Peyer's patch (tissue), 4 donors: Measurements from ENCODE around the gene OLIG1. TPM values are rescaled to one million over a fixed set of nuclear protein-coding genes. Genes with fewer than 3 reads are reported as not detected.
A peak's percentile ranks its signal among the peaks of the same experiment; 100 is the strongest.

Experiments
- DNase-seq, 3 donors: peaks; one replicate each; pipeline ENCODE4 v3.0.0-alpha.2; 2017 to 2019
- H3K27ac ChIP-seq, 4 donors: fragments of 200-600 bp; sonication (generic); one replicate each; pipeline ENCODE4 v1.5.1; 2016 to 2019
- H3K27me3 ChIP-seq, 2 donors: fragments of 200-600 bp; sonication (generic); one replicate each; pipeline ENCODE4 v1.5.1; 2019
- H3K36me3 ChIP-seq, 3 donors: fragments of 200-600 bp; sonication (generic); one replicate each; pipeline ENCODE4 v1.5.1; 2016 to 2019
- H3K4me1 ChIP-seq, 4 donors: fragments of 200-600 bp; sonication (generic); one replicate each; pipeline ENCODE4 v1.5.1; 2016 to 2019
- H3K4me3 ChIP-seq, 4 donors: fragments of 200-600 bp; sonication (generic); 1 replicate in 3 of 4; 2 replicates in 1 of 4; pipeline ENCODE4 v1.5.1; 2016 to 2019; ENCODE audit warnings: mild to moderate bottlenecking in 1 of 4
- H3K9me3 ChIP-seq, 4 donors: fragments of 200-600 bp; sonication (generic); one replicate each; pipeline ENCODE4 v1.5.1; 2016 to 2019; ENCODE audit warnings: mild to moderate bottlenecking in 1 of 4
- CTCF ChIP-seq, 6 experiments: fragments of 450-650 bp in 4 of 6; fragments of 200-600 bp in 2 of 6; sonication (generic) in 1 of 6; IDR thresholded peaks; one replicate each; pipeline ENCODE4 v1.5.1; 2017 to 2019; ENCODE audit warnings: antibody characterized with exemption in 6 of 6, mild to moderate bottlenecking in 3 of 6, moderate library complexity in 1 of 6
- POLR2A ChIP-seq, 2 donors: fragments of 450-650 bp; IDR thresholded peaks; one replicate each; pipeline ENCODE4 v1.5.1; 2017; ENCODE audit warnings: antibody characterized with exemption in 2 of 2, mild to moderate bottlenecking in 2 of 2, moderate library complexity in 2 of 2
- total RNA-seq, 4 donors: library from RNA; depleted of rRNA; stranded (reverse); fragments of >200 nt; gene quantifications; one replicate each; pipeline ENCODE4 v1.1.0, GENCODE V29; 2016

OLIG1 gene
- total RNA-seq, 4 donors from 2014 or later: not detected

DNA sequence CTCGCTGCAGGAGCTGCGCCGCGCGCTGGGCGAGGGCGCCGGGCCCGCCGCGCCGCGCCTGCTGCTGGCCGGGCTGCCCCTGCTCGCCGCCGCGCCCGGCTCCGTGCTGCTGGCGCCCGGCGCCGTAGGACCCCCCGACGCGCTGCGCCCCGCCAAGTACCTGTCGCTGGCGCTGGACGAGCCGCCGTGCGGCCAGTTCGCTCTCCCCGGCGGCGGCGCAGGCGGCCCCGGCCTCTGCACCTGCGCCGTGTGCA lies 730 bp downstream of the OLIG1 start:
- no peak overlapping the region for H3K27ac ChIP-seq
- H3K36me3 ChIP-seq: no peaks in the 10 kb centered on the region
- peak overlapping the region in 3 of 4 donors; percentile 30 to 47 (median 35) for H3K4me3 ChIP-seq
- peaks cover 0 to 32% of the 10 kb centered on the region in 2 donors for H3K27me3 ChIP-seq
- peaks cover 0 to 11% (median 3%) of the 10 kb centered on the region in 4 donors for H3K9me3 ChIP-seq
- peaks cover 0 to 25% (median 6%) of the 10 kb centered on the region in 4 donors for H3K4me1 ChIP-seq
- TF ChIP-seq CTCF (IDR thresholded peaks at IDR 0.05) (no peak), POLR2A (IDR thresholded peaks at IDR 0.05) (no peak)
- DNase-seq: no peak

DNA sequence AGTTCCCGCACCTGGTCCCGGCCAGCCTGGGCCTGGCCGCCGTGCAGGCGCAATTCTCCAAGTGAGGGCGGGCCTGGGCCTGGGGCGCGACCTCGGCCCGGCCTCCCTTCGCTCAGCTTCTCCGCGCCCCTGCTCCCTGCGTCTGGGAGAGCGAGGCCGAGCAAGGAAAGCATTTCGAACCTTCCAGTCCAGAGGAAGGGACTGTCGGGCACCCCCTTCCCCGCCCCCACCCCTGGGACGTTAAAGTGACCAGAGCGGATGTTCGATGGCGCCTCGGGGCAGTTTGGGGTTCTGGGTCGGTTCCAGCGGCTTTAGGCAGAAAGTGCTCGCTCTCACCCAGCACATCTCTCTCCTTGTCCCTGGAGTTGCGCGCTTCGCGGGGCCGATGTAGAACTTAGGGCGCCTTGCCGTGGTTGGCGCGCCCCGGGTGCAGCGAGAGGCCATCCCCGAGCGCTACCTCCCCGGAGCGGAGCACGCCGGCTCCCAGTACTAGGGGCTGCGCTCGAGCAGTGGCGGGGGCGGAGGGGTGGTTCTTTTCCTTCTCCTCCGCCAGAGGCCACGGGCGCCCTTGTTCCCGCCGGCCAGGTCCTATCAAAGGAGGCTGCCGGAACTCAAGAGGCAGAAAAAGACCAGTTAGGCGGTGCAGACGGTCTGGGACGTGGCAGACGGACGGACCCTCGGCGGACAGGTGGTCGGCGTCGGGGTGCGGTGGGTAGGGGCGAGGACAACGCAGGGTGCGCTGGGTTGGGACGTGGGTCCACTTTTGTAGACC lies 1.2 kb downstream of the OLIG1 start:
- H3K9me3 ChIP-seq: peaks cover 0 to 11% (median 3%) of the 10 kb centered on the region in 4 donors
- peaks cover 0 to 32% of the 10 kb centered on the region in 2 donors for H3K27me3 ChIP-seq
- H3K4me1 ChIP-seq: peaks cover 0 to 25% (median 6%) of the 10 kb centered on the region in 4 donors
- no peak for TF ChIP-seq CTCF (IDR thresholded peaks at IDR 0.05)
- TF ChIP-seq POLR2A (IDR thresholded peaks at IDR 0.05): no peak
- H3K4me3 ChIP-seq: peak overlapping the region in 3 of 4 donors; percentile 30 to 47 (median 35)
- DNase-seq: no peak
- H3K36me3 ChIP-seq: no peaks in the 10 kb centered on the region
- no peak overlapping the region for H3K27ac ChIP-seq

- DNase-seq: no peak
Observed at GRCh38 chr21:33071770-33072306, 1.9 kb downstream of the OLIG1 start.

DNA sequence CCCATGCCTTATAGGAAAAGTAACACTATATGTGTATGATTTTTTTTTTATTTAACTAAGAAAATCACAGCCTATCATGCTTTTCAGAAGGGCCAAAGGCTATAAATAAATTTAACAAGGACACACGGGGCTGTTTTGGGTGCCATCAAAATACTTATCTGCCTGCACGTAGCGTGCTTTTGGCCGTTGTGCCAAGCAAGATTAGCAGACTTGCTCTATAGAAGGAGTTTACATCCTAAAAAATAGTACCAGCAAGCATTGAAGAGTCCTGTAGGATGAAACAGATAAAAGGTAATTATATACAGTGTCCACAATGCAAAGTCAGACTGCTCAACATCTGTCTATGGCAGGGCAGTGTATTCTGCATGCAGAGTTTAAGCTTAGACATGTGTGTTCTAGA lies 3.7 kb downstream of the OLIG1 start:
- H3K4me3 ChIP-seq: no peak overlapping the region
- peaks cover 0 to 22% of the 10 kb centered on the region in 2 donors for H3K27me3 ChIP-seq
- H3K9me3 ChIP-seq: peaks cover 0 to 11% (median 3%) of the 10 kb centered on the region in 4 donors
- TF ChIP-seq CTCF (IDR thresholded peaks at IDR 0.05) (no peak), POLR2A (IDR thresholded peaks at IDR 0.05) (no peak)
- no peak for DNase-seq
- peaks cover 0 to 25% (median 6%) of the 10 kb centered on the region in 4 donors for H3K4me1 ChIP-seq
- no peaks in the 10 kb centered on the region for H3K36me3 ChIP-seq
- no peak overlapping the region for H3K27ac ChIP-seq

More at GRCh38 chr21:33071770-33072306, 1.9 kb downstream of the OLIG1 start:
- TF ChIP-seq CTCF (IDR thresholded peaks at IDR 0.05): no peak
- TF ChIP-seq POLR2A (IDR thresholded peaks at IDR 0.05): no peak
- Histone ChIP-seq H3K27me3 (peaks cover 0 to 32% of the 10 kb centered on the region in 2 donors), H3K4me1 (peaks cover 0 to 25% (median 6%) of the 10 kb centered on the region in 4 donors), H3K27ac (no peak overlapping the region), H3K36me3 (no peaks in the 10 kb centered on the region), H3K4me3 (peak overlapping the region in 3 of 4 donors; percentile 30 to 47 (median 35)), H3K9me3 (peaks cover 0 to 11% (median 3%) of the 10 kb centered on the region in 4 donors)

DNA sequence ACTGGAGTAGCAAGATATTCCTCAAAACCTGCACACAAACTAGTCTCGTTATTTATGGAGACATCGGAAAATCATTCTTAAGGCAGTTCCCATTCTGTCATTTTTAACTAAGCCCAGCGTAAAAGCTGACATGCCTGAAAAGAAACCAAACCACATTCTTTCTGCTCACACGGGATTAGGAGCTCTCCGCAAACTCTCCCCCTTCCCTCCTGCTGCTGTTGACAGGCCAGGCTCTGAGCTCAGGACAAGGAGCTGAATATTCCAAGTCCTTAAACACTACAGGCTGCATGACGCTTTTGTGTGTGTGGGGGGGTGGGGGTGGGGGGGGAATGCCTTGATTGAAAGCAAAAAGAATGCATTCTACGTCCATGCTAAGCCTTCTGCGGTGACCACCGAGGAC lies 5.2 kb downstream of the OLIG1 start:
- no peak overlapping the region for H3K27ac ChIP-seq
- peaks cover 0 to 2% (median 0%) of the 10 kb centered on the region in 4 donors for H3K9me3 ChIP-seq
- no peaks in the 10 kb centered on the region for H3K36me3 ChIP-seq
- no peak overlapping the region for H3K4me3 ChIP-seq
- no peak for DNase-seq
- TF ChIP-seq POLR2A (IDR thresholded peaks at IDR 0.05) (no peak), CTCF (IDR thresholded peaks at IDR 0.05) (no peak)
- peaks cover 0 to 21% (median 6%) of the 10 kb centered on the region in 4 donors for H3K4me1 ChIP-seq
- peaks cover 0 to 19% of the 10 kb centered on the region in 2 donors for H3K27me3 ChIP-seq
